ENCODE data around the gene SCYL3. TPM values are rescaled to one million over a fixed set of nuclear protein-coding genes. Genes with fewer than 3 reads are reported as not detected.

SCYL3 gene
- total RNA-seq, 1 experiment from 2014 or later = 7.8 TPM

DNA sequence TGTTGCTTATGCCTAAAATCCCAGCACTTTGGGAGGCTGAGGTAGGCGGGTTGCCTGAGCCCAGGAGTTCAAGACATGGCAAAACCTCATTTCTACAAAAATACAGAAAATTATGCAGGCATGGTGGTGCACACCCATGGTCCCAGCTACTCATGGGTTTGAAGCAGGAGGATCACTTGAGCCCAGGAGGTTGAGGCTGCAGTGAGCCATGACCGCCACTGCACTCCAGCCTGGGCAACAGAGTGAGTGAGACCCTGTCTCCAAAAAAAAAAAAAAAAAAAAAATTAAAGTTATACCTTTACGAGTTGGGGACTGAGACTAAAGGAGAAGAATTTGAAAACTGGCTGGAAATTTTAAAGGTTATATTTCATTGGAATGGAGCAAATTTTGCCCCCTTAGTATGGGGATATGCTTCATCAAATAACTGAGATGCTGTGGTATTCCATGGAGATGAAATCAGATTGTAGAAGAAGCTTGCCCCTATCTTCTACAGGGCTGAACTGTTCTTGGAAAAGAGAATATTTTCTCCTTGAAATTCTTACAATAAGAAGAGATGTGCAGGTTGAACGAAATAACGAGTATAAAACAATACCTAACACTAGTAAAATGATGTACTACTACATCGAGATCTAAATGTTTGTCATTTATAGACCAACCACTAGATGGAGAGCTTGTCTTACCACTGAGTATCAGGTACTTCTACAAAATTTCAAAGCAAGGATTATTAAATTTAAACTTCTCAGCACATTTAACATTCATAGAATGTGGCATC lies 34.9 kb upstream of the SCYL3 start:
- Histone ChIP-seq H3K9me2 (ENCODE audit: insufficient read depth) (no peaks in the 10 kb centered on the region), H3F3A (ENCODE audit: insufficient read depth, low read depth) (peaks cover 6% of the 10 kb centered on the region; the same call in 1 of the 2 replicates), H3K4me2 (no peak overlapping the region), H2AFZ (no peak overlapping the region), H3K9me3 (ENCODE audit: insufficient read depth, low read depth) (no peaks in the 10 kb centered on the region), H3K4me1 (replicated peaks; ENCODE audit: insufficient read depth) (peaks cover 12% of the 10 kb centered on the region), H3K4me3 (no peak overlapping the region), H4K20me1 (ENCODE audit: insufficient read depth) (no peaks in the 10 kb centered on the region), H3K79me2 (ENCODE audit: low read depth) (no peaks in the 10 kb centered on the region), H3K27me3 (ENCODE audit: insufficient read depth, low read depth) (no peaks in the 10 kb centered on the region), H3K36me3 (ENCODE audit: low read depth) (no peaks in the 10 kb centered on the region), H3K27ac (no peak overlapping the region)
- BruUV-seq (replicated peaks) = no TSS peak
- peak in 1 of 2 experiments; percentile 54 for DNase-seq
- CTCF ChIA-PET = interaction anchor here (0.6 kb wide), 1 partner anchor 1385 kb away, joined by 3 read pairs; no protein-coding TSS in a partner anchor
- POLR2A ChIA-PET (ENCODE audit: unreplicated experiment) = no interaction called here
- intact Hi-C loops (cut with micrococcal nuclease; ENCODE audit: unreplicated experiment) = loop anchor here (5.0 to 10.0 kb wide), 3 partner anchors 84 to 999 kb away; no protein-coding TSS in a partner anchor
- TF ChIP-seq, protein P1, sequence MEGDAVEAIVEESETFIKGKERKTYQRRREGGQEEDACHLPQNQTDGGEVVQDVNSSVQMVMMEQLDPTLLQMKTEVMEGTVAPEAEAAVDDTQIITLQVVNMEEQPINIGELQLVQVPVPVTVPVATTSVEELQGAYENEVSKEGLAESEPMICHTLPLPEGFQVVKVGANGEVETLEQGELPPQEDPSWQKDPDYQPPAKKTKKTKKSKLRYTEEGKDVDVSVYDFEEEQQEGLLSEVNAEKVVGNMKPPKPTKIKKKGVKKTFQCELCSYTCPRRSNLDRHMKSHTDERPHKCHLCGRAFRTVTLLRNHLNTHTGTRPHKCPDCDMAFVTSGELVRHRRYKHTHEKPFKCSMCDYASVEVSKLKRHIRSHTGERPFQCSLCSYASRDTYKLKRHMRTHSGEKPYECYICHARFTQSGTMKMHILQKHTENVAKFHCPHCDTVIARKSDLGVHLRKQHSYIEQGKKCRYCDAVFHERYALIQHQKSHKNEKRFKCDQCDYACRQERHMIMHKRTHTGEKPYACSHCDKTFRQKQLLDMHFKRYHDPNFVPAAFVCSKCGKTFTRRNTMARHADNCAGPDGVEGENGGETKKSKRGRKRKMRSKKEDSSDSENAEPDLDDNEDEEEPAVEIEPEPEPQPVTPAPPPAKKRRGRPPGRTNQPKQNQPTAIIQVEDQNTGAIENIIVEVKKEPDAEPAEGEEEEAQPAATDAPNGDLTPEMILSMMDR (conservative IDR thresholded peaks at IDR 0.05) = peak; percentile 83
- TF ChIP-seq EZH2 (IDR thresholded peaks at IDR 0.05; ENCODE audit: low read depth) = no peak

DNA sequence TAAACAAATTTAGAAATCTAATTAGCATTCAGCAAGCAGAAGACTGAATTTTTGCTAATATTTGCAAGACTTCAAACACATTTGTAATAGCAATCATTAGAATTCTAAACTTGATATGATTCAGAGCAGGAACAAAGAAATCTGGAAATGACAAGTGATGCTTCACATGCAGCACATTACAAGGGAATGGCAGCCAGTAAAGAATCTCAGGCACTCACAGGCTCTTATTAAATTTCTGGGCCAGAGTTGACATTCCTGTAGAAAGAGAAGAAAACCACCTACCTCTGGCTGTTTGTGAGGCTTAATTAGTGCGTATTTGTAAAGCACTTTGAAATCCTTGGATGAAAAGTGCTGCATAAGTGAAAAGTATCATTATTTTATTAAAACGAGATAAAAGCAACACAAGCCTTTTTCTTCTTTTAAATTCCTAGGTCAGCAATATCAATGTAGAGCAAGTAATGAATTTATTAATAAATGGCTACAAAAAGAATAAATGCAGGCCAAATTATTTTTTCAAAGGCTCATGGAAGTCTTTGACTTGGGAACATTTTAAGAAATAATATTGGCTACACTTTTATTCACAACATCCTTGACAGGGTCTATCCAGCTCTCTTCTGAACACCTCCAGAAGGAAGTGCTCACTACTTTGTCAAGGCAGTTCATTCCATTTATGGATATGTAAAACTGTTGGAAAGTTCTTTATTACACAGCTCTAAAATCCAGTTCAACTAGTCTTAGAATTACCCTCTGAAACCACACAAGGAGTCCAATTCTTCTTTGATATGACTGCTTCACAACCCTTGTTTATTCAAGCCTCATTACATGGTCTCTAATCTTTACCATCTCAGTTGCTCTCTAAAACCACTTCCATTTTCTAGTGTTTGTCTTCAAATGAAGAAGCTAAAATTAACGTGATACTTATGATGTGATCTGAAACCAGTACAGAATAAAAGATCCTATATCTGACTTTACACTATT lies 32.1 kb upstream of the SCYL3 start:
- DNase-seq = peak in 1 of 2 experiments; percentile 71
- CTCF ChIA-PET = no interaction called here
- no peaks in the 10 kb centered on the region for H3K9me3 ChIP-seq (ENCODE audit: insufficient read depth, low read depth)
- H3K79me2 ChIP-seq (ENCODE audit: low read depth) = no peaks in the 10 kb centered on the region
- peaks cover 6% of the 10 kb centered on the region; the same call in 1 of the 2 replicates for H3F3A ChIP-seq (ENCODE audit: insufficient read depth, low read depth)
- peaks cover 12% of the 10 kb centered on the region for H3K4me1 ChIP-seq (replicated peaks; ENCODE audit: insufficient read depth)
- no peak overlapping the region for H2AFZ ChIP-seq
- no TSS peak for BruUV-seq (replicated peaks)
- no peak overlapping the region for H3K4me3 ChIP-seq
- H4K20me1 ChIP-seq (ENCODE audit: insufficient read depth) = no peaks in the 10 kb centered on the region
- peak overlapping the region; percentile 18; the same call in 1 of the 2 replicates for H3K4me2 ChIP-seq
- H3K27ac ChIP-seq = 0 out of 2 replicates have a peak overlapping the region, but pooled peaks have one; percentile 6
- H3K9me2 ChIP-seq (ENCODE audit: insufficient read depth) = no peaks in the 10 kb centered on the region
- POLR2A ChIA-PET (ENCODE audit: unreplicated experiment) = interaction anchor here (0.6 kb wide), 1 partner anchor 1560 kb away, joined by 11 read pairs; the partner anchor contains the start of gene PRRC2C
- intact Hi-C loops (cut with micrococcal nuclease; ENCODE audit: unreplicated experiment) = loop anchor here (5.0 to 10.0 kb wide), 3 partner anchors 87 to 1002 kb away; no protein-coding TSS in a partner anchor
- no peaks in the 10 kb centered on the region for H3K27me3 ChIP-seq (ENCODE audit: insufficient read depth, low read depth)
- H3K36me3 ChIP-seq (ENCODE audit: low read depth) = no peaks in the 10 kb centered on the region
- TF ChIP-seq, protein P1 (conservative IDR thresholded peaks at IDR 0.05) = no peak
- TF ChIP-seq EZH2 (IDR thresholded peaks at IDR 0.05; ENCODE audit: low read depth) = no peak

DNA sequence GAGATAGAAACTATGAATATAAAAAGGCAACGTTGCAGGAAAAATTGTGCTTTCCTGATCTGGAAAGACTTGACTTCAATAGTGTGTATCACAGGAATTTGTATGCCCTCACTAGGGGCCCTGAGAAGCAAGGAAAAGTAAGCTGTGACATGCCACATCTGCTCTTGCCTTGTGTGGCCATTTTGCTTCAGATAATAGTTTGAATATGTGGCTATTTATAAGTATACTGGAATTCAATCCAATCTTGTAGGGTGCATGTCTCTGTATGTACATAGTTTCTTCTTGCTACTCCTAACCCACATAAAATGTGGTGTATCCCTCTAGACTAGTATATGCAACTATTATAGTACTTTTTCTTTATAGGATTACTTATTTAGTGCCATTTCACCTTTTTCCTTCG lies 31.1 kb upstream of the SCYL3 start:
- no peak overlapping the region for H3K4me3 ChIP-seq
- ChIA-PET CTCF (no interaction called here), POLR2A (ENCODE audit: unreplicated experiment) (no interaction called here)
- H3K36me3 ChIP-seq (ENCODE audit: low read depth) = no peaks in the 10 kb centered on the region
- no peak overlapping the region for H3K27ac ChIP-seq
- H3K79me2 ChIP-seq (ENCODE audit: low read depth) = no peaks in the 10 kb centered on the region
- no peak overlapping the region for H3K4me2 ChIP-seq
- H2AFZ ChIP-seq = no peak overlapping the region
- H3K27me3 ChIP-seq (ENCODE audit: insufficient read depth, low read depth) = no peaks in the 10 kb centered on the region
- H3K4me1 ChIP-seq (replicated peaks; ENCODE audit: insufficient read depth) = peaks cover 12% of the 10 kb centered on the region
- H3K9me2 ChIP-seq (ENCODE audit: insufficient read depth) = no peaks in the 10 kb centered on the region
- H3F3A ChIP-seq (ENCODE audit: insufficient read depth, low read depth) = peaks cover 6% of the 10 kb centered on the region; the same call in 1 of the 2 replicates
- no peak for DNase-seq
- intact Hi-C loops (cut with micrococcal nuclease; ENCODE audit: unreplicated experiment) = loop anchor here (5.0 to 10.0 kb wide), 3 partner anchors 87 to 1002 kb away; no protein-coding TSS in a partner anchor
- no peaks in the 10 kb centered on the region for H3K9me3 ChIP-seq (ENCODE audit: insufficient read depth, low read depth)
- no peak for TF ChIP-seq EZH2 (IDR thresholded peaks at IDR 0.05; ENCODE audit: low read depth)
- TF ChIP-seq, protein P1 (conservative IDR thresholded peaks at IDR 0.05) = no peak
- BruUV-seq (replicated peaks) = no TSS peak
- H4K20me1 ChIP-seq (ENCODE audit: insufficient read depth) = no peaks in the 10 kb centered on the region

All from PC-9 (cell line).